HG03469 (cell line): Measurements from ENCODE around the gene ING2.
"Not testable (repeated sequence)": the region's sequence is repeated elsewhere in the genome, so short reads cannot be mapped to it uniquely, and the experiment has no call there.

Experiments
- ATAC-seq: cut with Tn5 transposase; IDR thresholded peaks from one replicate; pipeline ENCODE4 v1.9.1; 2021; ENCODE audit warnings: mild to moderate bottlenecking, moderate library complexity, moderate number of reproducible peaks; ENCODE audit not compliant: unreplicated experiment

Gene ING2

DNA sequence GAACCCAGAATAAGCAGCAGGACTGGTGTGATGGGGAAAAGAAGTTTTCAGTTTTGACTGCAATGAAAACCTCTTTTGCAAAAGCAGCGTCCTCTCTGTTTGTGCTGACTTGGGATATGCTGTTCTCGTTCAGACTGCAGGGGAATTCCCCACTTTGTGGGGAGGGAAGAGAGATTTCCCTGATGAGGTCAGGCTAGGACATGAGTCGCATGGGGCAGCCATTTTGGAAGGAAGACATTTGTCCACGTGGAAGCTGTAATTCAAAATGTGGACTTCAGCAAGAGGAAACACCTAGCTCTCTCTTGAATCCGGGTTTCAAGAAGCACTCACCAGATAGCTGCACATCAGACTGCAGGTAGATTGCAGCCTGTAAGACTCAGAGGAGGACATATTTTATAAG is 39.3 kb downstream of the ING2 start:
- no peak for ATAC-seq

DNA sequence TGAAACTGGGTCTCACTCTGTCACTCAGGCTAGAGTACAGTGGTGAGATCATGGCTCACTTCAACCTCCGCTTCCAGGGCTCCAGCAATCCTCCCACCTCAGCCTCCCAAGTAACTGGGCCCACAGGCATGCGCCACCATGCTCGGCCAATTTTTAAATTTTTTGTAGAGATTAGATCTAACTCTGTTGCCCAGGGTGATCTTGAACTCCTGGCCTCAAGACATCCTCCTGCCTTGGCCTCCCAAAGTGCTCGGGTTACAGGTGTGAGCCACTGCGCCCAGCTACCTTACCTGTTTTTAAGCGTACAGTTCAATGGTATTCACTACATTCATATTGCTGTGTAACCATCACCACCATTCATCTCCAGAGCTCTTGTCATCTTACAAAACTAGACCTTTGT is 41.5 kb downstream of the ING2 start:
- no peak for ATAC-seq

DNA sequence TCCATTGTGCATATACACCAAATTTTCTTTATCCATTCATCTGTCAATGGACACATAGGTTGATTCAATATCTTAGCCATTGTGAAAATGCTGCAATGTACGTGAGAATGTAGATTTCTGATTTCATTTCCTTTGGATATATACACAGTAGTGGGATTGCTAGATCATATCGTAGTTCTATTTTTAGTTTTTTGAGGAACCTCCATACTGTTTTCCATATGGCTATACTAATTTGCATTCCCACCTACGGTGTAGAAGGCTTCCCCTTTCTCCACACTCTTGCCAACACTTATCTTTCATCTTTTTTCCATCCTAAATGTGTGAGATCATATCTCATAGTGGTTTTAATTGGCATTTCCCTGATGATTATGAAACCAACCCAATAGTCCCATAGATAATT is 43.4 kb downstream of the ING2 start:
- ATAC-seq = no peak

DNA sequence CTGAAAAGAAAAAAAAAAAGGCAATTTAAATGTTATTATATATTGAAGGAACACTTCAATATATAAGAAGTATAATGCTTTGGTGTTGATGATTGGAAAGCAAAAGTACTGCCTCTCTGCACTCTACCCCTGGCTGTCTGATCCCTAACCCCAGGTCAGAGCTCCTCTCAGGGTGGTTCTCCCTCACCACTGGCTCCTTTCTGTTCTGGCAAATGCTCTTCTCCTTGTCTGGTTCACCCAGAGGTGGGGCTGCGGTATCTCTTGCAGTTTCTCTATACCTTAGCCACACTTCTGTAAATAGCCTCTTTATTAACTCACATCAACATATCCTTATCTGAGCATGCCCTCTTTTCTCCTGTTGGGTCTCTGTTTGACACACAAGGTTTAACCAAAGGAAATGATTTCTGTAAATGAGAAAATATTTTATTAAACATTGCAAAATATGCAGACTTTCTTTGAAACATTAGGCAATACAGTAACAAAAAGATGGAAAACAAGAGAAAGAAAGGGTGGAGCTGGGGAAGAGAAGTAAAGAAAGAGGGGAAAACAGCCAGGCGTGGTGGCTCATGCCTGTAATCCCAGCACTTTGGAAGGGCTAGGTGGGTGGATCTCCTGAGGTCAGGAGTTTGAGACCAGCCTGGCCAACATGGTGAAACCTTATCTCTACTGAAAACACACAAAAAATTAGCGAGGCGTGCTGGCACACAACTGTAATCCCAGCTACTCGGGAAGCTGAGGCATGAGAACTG is 45.7 kb downstream of the ING2 start:
- no peak for ATAC-seq

DNA sequence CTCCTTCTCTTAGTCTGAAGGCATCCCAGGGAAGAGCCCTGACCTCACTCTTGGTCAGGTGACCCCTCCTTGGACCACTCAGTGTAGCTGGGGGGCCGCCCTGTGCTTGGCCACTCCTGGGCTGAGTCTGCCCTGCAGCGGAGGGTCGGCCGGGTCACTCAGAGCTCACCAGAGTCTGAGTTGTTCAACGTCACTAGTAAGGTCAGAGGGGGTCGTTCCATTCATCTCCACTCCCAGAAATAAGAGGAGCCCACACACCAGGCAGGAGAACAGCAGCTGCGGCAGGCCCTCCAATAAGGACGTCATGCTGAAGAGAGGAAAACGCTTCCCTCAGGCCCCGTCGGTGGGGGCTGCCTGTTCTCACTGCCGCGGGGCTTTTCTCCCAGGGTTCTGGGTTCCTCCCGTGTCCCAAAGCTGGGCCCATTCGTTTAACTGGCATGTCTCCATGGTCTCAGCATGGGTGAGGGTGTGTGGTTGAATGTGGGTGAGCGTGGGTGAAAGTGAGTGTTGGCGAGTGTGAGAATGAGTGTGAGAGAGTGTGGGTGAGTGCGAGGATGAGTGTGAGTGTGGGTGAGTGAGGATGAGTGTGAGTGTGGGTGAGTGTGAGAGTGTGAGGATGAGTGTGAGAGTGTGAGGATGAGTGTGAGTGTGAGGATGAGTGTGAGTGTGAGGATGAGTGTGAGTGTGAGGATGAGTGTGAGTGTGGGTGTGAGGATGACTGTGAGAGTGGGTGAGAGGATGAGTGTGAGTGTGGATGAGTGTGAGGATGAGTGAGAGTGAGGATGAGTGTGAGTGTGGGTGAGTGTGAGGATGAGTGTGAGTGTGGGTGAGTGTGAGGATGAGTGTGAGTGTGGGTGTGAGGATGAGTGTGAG is 47.7 kb downstream of the ING2 start:
- no peak for ATAC-seq

DNA sequence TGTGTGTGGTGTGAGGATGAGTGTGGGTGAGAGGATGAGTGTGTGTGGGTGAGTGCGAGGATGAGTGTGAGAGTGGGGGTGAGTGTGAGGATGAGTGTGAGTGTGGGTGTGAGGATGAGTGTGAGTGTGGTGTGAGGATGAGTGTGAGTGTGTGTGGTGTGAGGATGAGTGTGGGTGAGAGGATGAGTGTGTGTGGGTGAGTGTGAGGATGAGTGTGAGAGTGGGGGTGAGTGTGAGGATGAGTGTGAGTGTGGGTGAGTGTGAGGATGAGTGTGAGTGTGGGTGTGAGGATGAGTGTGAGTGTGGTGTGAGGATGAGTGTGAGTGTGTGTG is 48.3 kb downstream of the ING2 start:
- not testable (repeated sequence) for ATAC-seq

DNA sequence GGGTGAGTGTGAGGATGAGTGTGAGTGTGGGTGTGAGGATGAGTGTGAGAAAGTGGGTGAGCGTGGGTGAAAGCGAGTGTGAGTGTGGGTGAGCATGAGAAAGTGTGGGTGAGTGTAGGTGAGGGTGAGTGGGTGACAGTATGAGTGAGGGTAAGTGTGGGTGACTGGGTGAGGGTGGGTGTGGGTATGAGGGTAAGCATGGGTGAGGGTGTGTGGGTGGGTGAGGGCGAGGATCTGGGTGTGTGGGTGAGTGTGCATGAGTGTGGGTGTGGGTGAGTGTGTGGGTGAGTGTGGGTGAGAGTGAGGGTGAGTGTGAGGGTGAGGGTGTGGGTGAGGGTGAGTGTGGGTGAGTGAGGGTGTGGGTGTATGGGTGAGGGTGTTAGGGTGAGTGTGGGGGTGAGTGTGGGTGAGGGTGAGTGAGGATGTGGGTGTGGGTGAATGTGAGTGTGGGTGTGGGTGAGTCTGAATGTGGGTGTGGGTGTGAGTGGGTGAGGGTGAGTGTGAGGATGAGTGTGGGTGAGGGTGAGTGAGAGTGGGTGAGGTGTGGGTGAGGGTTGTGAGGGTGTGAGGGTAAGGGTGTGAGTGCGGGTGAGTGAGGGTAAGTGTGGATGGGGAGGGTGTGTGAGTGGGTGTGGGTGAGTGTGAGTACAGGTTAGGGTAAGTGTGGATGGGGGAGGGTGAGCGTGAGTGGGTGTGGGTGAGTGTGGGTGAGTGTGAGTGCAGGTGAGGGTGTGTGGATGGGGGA is 48.9 kb downstream of the ING2 start:
- no peak for ATAC-seq

DNA sequence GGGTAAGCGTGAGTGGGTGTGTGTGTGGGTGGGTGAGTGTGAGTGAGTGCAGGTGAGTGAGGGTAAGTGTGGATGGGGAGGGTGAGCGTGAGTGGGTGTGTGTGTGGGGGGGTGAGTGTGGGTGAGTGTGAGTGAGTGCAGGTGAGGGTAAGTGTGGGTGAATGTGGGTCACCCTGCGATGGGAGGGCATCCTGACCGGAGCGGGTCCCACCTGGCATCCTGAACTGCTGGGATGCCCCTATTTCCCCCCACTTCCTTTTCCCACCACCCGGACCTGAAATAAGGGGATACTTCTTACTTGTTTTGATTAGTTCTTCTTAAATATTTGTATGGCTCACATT is 49.5 kb downstream of the ING2 start:
- ATAC-seq = no peak

DNA sequence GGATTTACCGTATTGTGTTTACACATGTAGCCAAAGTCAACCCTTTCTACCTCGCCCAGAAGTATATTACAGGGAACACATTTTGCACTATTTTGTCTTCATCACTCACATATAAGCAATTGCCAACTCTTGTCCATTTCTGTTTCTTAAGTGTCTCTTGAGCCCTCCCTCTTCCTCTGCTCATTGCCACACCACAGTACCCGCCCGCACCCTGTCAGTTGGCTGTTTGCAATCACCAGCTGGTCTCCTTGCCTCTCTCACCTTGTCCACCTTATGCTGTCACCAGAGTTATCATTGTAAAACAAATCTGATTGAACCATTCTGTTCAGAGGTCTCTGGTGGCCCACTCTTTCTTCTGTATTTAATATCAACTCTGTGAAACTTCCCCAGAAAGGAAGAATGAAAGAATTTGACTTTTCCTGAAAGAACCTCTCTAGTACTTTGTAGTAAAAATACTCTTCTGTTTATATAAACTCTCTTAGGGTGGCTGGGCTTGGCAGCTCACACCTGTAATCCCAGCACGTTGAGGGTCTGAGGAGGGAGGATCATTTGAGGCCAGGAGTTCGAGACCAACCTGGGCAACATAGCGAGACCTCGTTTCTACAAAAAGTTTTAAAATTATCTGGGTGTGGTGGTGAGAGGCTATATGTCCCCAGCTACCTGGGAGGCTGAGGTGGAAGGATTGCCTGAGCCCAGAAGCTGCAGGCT is 50.2 kb downstream of the ING2 start:
- ATAC-seq = no peak

DNA sequence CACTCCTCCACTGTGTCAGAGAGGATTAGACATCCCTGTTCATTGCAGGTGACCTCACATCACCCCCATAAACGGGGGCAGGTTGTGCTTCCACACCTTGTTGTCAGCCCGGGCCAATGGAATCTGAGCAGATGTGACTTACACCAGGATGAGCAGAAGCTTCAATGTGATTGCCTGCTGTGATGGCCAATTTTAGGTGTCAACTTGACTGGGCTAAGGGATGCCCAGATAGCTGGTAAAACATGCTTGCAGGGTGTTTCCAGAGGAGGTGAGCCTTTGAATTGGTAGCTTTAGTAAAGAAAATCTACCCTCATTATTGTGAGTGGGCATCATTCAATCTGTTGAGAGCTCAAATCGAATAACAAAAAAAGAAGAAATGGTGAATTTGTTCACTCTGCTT is 52.1 kb downstream of the ING2 start:
- no peak for ATAC-seq

DNA sequence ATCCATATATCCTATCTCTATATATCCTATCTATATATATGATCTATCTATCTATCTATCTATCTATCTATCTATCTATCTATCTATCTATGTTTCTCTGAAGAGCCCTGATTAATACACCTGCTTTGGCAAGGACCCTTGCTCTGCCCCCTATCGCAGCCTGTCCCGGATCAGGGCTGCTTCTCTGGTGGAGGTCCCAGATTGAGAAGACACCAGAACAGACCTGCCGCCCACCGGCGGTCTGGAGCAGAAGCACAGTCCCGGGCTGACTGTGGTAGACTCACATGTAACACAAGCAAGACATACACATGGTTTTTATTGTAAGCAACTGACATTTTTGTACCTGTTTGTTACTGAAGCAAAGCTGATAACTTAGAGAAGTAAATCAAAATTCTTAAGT is 52.8 kb downstream of the ING2 start:
- ATAC-seq = no peak

DNA sequence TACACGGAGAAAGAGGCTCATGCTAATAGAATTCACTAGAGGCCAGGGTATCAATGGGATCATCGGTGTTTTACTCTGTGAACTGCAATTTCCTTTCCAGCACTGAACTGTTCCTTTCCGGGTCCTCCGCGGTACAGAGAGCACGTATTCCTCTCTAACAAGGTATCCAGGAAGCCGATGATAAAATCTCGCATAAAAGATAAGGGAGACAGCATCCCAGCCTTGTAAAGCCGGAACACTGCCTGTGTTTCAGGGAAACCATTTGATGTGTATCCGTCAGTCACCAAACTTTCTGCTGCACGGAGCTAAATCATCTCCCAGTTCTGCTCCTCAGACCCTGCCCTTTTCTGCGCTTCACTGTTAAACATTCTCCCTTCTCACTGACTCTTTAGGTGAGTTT is 54.0 kb downstream of the ING2 start:
- no peak for ATAC-seq

DNA sequence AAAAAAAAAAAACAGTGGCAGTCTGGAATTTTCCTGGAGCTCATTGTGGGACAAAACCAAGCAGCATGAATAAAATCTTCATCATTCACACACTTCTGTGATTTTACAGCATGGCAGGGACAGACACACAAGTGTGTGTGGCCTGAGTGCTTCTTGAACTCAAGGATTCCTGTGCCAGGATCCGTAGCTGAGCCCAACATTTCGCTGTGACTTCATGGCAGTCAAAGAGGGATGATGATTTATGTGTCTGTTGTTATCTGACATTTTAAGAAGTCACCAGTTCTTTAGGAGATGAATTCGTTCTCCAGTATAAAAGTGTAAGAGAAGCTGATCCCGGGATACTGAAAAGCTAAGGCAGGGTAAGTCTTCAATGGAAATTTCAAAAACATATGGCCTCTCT is 57.0 kb downstream of the ING2 start:
- no peak for ATAC-seq
